ENCODE data around the gene IGSF22. TPM values are rescaled to one million over a fixed set of nuclear protein-coding genes. Genes with fewer than 3 reads are reported as not detected.

IGSF22 gene
- total RNA-seq, 1 donor: 1.3 TPM

DNA sequence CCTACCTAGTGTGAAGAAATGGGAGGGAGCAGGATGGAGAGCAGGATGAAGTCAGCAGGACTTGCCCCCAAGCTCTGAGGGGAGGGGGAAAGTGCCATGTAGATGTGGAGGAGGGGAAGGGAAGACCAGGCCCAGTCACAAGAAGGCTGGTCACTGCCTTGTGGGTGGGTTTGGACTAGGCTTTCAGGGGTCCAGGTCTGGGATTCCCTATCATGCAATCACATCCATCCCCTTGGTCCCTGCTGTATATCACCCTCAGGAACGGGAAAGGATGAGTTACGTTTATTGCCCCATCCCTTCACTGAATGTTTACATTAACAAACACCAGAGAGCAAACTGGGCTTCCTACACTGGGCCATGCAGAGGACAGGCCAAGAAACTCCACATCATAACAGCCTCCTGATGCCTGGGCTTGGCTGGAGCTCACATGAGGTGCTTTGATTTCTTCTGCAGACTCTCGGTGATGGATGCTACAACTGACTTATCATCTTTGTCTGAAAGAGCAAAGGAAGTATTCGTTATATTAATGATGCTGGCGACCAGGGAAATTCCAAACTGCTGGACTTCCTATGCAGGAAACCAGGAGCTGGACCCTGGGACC lies 21.8 kb downstream of the IGSF22 start:
- H3K4me3 ChIP-seq (ENCODE audit: low read depth, low read length): no peak overlapping the region
- TF ChIP-seq, protein P1, sequence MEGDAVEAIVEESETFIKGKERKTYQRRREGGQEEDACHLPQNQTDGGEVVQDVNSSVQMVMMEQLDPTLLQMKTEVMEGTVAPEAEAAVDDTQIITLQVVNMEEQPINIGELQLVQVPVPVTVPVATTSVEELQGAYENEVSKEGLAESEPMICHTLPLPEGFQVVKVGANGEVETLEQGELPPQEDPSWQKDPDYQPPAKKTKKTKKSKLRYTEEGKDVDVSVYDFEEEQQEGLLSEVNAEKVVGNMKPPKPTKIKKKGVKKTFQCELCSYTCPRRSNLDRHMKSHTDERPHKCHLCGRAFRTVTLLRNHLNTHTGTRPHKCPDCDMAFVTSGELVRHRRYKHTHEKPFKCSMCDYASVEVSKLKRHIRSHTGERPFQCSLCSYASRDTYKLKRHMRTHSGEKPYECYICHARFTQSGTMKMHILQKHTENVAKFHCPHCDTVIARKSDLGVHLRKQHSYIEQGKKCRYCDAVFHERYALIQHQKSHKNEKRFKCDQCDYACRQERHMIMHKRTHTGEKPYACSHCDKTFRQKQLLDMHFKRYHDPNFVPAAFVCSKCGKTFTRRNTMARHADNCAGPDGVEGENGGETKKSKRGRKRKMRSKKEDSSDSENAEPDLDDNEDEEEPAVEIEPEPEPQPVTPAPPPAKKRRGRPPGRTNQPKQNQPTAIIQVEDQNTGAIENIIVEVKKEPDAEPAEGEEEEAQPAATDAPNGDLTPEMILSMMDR (IDR thresholded peaks at IDR 0.05; ENCODE audit: insufficient read depth, low read depth, low read length): no peak
- DNase-seq (ENCODE audit: low read depth): no peak

DNA sequence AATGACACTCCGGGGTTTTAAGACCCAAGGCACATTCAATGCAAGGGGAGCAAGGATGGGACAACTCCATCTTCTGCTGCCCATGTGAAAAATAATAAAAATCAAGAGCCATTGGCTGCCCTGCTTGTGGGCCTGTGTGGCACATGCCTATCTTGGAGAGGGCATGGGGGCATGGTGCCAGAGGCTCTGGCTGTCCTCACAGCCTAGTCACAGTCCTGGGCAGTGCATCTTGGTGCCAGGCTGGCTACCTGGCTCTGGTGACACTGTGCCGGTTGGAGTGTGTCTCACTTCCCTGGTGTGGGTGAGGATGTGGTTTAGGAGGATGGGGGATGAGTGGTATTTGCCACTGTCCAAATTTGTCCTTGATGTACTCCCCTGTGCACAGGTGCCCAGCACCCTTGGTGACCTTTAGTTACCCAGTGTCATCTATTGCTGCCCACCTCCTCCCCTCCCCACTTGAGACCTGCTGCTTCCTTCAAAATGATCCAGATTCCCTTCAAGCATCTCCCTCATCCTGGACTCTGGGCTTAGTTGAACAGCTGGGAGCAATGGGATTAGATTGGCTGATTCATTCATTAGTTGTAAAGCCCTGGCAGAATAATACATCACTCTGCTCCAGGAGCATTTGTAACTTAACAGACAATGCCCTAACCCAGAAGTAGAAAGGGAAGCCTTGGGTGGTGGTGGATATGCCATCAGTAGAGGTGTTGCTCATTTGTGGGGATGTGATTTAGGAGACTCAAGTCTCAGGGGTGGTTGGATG lies 22.8 kb downstream of the IGSF22 start:
- DNase-seq (ENCODE audit: low read depth): no peak
- TF ChIP-seq, protein P1 (IDR thresholded peaks at IDR 0.05; ENCODE audit: insufficient read depth, low read depth, low read length): no peak
- no peak overlapping the region for H3K4me3 ChIP-seq (ENCODE audit: low read depth, low read length)

DNA sequence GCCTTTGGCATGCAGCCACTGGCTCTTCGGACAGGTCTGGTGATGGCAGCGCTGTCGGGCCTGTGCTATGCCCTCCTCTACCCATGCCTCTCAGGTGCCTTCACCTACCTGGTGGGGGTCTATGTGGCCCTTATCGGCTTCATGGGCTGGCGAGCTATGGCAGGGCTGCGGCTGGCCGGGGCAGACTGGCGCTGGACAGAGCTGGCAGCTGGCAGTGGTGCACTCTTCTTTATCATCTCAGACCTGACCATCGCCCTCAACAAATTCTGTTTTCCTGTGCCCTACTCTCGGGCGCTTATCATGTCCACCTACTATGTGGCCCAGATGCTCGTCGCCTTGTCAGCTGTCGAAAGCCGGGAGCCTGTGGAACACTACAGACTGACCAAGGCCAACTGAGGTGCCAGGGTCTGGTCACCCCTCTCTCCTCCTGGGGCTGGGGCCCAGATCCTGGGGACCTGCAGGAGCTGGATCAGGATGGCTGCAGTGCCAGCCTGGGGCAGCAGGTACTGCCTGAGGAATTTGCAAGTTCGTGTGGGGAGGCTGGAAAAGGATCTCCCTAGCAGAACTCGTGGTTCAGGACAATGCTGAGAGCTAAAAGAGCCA lies 24.3 kb downstream of the IGSF22 start:
- TF ChIP-seq, protein P1 (IDR thresholded peaks at IDR 0.05; ENCODE audit: insufficient read depth, low read depth, low read length): no peak
- DNase-seq (ENCODE audit: low read depth): no peak
- H3K4me3 ChIP-seq (ENCODE audit: low read depth, low read length): no peak overlapping the region

DNA sequence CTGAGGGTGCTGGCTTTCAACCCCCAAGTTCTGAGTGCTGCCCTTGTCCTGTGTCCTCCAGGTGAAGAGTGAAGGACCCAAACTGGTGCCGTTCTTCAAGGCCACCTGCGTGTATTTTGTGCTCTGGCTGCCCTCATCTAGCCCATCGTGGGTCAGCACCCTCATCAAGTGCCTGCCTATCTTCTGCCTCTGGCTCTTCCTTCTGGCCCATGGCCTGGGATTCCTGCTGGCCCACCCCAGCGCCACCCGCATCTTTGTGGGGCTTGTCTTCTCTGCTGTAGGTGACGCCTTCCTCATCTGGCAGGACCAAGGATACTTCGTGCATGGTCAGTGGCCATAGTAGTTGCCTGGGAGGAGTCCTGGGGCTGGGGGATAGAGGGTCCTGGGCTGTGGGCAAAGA lies 25.1 kb downstream of the IGSF22 start:
- no peak overlapping the region for H3K4me3 ChIP-seq (ENCODE audit: low read depth, low read length)
- TF ChIP-seq, protein P1 (IDR thresholded peaks at IDR 0.05; ENCODE audit: insufficient read depth, low read depth, low read length): no peak
- no peak for DNase-seq (ENCODE audit: low read depth)

DNA sequence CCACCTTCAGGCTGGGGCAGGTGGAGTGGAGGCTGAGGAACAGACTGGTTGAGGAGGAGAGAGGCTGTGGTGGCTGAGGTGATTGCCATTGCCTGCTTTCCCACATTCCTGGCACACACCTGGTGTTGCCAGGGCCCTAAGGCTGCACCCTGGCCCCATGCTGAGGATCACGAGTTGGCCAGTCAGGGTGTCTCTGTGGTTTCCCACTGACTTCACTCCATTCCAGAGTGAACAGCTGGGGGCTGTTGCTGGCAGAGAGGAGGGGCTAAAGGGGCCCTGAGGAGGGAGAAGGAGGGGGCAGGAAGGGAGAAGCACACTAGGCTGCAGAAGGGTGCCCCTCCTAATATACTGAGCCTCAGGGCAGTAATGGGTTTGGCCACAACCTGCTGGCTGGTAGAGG lies 25.6 kb downstream of the IGSF22 start:
- DNase-seq (ENCODE audit: low read depth): no peak
- H3K4me3 ChIP-seq (ENCODE audit: low read depth, low read length): no peak overlapping the region
- TF ChIP-seq, protein P1 (IDR thresholded peaks at IDR 0.05; ENCODE audit: insufficient read depth, low read depth, low read length): no peak

DNA sequence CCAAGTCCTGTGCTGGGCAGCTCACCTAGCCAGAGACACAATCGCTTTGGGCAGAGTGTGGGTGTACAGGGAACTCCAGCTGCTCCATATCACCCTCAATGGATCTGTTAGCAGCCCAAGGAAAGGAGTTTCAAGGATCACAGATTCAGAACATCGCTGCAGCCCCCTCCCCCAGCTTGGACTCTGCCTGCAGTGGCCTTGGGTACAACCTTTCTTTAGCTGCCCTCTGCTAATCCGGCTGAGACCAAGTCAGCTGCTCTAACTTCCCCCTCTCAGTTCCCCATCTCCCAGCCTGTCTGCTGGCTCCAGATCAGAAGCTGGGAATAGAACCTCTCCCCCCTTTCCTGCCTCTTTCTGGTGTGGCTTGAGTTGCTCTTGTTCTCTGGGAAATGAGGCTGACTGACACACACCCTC lies 26.1 kb downstream of the IGSF22 start:
- TF ChIP-seq, protein P1 (IDR thresholded peaks at IDR 0.05; ENCODE audit: insufficient read depth, low read depth, low read length): no peak
- no peak overlapping the region for H3K4me3 ChIP-seq (ENCODE audit: low read depth, low read length)
- DNase-seq (ENCODE audit: low read depth): no peak

All from fibroblast of villous mesenchyme (primary cell).